ENCODE data around the gene KCNS3.

The KCNS3 gene, protein sequence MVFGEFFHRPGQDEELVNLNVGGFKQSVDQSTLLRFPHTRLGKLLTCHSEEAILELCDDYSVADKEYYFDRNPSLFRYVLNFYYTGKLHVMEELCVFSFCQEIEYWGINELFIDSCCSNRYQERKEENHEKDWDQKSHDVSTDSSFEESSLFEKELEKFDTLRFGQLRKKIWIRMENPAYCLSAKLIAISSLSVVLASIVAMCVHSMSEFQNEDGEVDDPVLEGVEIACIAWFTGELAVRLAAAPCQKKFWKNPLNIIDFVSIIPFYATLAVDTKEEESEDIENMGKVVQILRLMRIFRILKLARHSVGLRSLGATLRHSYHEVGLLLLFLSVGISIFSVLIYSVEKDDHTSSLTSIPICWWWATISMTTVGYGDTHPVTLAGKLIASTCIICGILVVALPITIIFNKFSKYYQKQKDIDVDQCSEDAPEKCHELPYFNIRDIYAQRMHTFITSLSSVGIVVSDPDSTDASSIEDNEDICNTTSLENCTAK

GRCh38 chr2:17878281-17879136 is at the start of gene KCNS3:
Gene KCNS3 (plus strand): TSS chr2:17878667. CDS start chr2:17931009, 52,342 bp downstream.
- DNase-seq = no peak

DNA sequence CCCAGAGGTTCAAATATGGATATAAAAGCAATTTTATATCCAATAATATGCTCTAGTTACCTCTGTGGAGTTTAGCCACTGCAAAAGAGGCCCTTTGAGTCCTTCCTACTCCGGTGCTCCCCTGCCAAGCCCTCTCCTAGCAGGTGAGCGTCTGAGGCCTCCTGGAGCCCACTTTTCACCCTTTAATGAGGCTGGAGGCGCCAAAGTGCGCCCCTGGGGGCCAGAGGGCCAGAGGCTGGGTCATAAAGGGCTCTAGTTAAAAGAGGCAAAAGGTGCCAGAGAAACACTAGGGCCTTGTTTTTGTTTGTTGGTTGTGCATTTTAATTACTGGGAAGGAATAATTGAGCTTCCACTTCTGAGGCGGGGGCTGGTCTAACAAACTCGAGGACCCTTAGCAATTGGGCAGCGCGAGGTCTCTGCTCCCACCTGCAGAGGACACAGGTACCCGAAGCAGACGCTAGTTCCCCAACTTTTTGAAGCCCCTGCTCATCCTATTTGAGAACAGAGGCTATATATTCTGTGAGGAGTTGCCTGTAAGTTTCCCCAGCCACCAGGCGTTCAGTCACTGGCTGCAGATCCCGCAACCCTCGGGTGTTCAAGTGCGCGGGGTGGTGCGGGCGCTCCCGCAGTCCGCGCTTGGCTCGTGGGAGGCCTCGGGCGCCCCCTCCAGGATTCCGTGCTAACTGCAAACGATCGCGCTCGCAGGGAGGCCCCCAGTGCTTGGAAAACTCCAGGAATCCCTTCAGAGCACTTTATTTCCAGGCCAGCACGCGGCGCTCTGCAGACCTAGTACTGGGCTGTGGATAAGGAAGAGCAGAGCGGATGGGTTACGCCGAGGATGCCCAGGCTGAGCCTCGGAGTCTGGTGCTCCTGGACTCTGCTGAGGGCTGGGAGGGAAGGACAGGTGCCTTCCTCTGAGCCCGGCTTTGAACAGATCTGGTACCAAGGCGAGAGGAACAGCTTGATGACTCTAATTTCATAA is 48.1 kb upstream of the KCNS3 start:
- DNase-seq = peak; percentile 57

DNA sequence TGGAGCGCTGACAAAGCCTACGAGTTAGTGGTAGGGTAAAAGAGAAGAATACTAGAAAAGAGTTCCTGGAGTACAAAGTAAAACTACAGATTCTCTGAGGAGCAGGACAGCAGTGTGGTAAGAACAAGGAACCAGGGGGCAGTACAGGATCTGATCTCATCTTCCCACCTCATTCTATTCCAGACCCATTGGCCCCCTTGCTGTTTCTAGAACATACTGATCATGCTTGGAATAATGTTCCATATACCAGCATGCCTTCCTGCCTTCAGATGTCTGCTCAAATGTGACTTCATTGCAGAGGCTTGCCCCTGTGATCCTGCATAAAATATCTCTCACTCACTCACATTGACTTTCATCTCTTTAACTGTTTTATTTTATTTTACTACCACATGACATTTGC is 43.0 kb upstream of the KCNS3 start:
- DNase-seq = no peak

DNA sequence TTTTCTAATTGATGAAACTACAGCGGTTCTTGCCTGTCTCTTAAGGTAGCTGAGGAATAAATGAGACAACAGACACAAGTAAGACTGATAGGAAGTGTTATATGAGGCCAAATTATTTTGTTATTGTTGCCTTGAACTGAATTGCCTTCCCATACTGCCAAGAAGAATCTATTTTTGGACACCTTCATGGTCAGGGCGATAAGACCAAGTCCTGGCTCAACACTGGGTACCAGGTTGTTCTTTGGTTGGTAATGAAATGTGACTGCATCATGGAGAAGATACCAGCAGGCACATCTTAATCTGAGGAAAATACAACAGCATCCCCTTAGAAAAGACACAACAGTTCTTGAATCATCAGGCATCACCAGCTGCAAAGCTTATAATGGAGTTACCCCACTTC is 38.5 kb upstream of the KCNS3 start:
- DNase-seq = no peak

- no peak for DNase-seq
These were observed 35.0 kb upstream of the KCNS3 start for GRCh38 chr2:17843457-17843856.

DNA sequence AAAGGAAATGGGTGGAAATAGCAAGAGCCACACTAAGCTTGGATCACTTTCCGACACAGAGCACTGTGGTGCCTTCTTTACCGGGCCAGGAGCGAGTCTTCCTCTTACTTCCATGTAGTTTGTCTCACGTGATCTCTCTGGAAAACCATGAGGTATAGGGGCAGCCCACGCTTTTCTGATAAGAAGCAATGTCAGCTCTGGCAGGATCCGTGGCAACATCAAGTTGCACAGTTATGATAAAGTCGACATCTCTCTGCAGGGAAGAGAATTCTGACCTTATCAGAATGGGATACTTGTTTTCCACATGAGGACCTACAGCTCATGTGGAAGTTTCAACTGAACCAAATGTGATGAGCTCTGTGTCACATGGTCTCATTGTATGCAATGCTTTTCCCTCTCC is 32.7 kb upstream of the KCNS3 start:
- no peak for DNase-seq

DNA sequence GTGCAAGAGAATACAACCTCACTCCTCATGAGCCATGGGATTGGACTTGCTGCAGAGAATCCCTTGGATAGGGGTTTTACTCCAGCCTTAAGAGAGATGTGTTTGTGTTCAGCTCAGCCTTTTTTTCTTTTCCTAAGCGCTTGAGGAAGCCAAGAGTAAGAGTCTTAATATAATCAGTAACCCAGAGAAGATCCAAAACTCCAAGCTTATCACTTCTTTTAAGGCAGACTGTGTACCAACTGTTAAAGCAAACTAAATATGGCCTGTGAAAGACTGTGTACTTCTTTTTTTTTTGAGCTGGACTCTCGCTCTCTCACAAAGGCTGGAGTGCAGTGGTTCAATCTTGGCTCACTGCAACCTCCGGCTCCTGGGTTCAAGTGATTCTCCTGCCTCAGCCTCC is 31.8 kb upstream of the KCNS3 start:
- DNase-seq = no peak

DNA sequence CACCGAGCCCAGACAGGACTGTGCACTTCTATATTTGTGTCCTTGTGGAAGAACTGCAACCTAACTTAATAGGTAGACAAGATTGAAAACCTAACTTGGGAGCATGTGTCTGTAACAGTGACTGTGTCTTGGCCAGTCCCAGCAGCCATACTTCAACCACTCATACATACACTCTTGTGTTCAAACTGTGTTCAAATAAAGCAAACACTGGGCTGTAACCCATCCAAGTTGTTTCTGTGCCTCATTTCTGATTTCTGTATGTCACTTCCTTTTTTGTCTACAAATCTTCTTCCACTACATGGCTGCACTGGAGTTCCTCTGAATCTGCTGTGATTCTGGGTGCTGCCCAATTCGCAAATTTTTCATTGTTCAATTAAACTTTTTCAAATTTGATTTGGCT is 31.2 kb upstream of the KCNS3 start:
- DNase-seq = no peak

GRCh38 chr2:17849275-17849674 is 29.2 kb upstream of the KCNS3 start:
- no peak for DNase-seq

GRCh38 chr2:17850151-17850550 is 28.3 kb upstream of the KCNS3 start:
- no peak for DNase-seq

GRCh38 chr2:17851731-17852585 is 26.5 kb upstream of the KCNS3 start:
- DNase-seq = no peak

DNA sequence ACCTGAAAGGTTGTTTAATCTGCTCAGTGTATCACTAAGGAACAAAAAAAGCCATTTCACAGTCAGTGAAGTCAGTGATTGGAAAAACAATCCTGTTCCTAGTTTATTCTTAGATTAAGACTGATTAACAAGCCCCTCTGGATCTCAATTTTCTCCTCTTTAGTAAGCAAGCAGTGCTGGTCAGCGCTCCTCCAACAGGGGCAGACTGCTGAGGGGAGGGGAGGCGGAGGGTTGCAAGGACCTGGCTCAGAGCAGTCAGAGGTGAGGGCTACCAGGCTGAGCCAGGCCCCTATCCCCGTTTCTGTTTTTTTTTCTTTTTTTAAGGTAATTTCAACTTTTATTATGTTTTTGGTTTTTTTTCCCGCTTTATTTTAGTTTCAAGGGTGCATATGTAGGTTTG is 24.7 kb upstream of the KCNS3 start:
- DNase-seq = no peak

DNA sequence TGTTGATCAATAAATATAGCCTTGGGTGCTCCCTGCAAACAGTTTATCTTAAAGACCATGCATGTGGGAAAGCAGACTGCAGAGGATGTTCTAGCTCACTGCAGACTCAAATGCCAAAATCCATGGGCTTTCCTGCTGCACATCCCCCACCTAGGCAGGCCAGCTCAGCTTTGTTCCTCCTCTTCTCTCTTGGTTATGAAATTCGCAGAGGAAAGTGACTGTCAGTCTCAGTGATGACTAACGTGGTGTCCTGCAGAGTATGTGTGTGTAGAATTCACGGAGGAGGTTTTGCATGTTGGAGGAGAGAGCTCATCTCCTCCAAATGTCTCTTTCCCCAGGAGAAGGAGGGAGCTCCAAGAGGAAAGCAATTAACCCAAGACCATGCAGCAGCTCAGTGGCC is 21.4 kb upstream of the KCNS3 start:
- no peak for DNase-seq

DNA sequence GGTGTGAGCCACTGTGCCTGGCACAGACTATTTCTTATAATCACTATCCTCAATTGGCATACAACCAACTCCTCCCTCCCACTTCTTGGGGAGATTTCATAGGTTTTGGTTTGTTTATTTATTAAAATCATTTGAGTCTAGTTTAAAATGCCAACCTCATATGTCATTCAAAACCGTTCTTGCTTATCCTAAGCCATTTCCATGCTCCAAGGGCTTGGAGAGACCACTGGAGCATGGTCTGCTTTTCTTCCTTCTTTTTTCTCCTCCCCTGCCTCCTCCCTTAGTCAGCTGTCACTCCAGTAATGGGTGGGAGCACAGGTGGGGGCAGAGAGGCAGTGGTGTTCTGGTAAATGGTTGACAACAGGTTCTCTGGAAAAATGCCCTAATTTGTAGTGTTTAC is 20.4 kb upstream of the KCNS3 start:
- no peak for DNase-seq

- no peak for DNase-seq
These were observed 14.9 kb upstream of the KCNS3 start for GRCh38 chr2:17863539-17863938.

DNA sequence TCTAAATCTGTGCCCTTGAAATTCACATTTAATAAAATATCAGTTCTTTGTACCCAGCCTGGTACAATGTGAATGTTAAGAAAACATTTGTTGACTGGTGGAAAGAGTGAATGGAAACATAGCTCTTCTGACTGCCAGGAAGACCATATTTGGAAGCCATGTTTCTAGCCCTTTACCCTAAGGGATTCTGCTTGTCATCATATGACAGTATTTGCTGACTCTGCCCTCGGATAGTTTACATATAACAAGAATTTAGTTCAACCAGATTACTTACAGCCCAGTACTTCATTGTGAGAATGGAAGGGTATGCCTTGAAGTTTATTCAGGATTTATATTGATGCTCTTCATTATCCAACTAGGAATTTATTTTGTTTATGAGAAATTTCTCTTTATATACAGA is 13.8 kb upstream of the KCNS3 start:
- no peak for DNase-seq

DNA sequence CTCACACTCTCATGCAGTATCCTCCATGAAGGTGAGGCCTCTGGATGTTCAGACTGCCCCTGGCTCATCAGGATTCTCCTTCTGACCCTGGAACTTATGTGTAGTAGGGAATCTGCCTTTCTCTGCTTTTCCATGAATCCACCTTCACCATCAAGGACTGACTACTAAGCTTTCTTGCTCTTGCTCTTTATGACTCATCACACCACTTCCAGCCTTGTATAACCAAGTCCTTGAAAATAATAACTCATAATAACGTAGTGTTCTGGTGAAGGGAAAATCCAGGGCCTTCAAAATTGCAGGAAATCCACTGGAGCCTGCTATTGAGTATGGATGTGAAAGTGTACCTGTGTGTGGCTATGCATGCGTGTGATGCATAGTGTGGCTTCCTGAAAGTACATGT is 11.3 kb upstream of the KCNS3 start:
- no peak for DNase-seq

DNA sequence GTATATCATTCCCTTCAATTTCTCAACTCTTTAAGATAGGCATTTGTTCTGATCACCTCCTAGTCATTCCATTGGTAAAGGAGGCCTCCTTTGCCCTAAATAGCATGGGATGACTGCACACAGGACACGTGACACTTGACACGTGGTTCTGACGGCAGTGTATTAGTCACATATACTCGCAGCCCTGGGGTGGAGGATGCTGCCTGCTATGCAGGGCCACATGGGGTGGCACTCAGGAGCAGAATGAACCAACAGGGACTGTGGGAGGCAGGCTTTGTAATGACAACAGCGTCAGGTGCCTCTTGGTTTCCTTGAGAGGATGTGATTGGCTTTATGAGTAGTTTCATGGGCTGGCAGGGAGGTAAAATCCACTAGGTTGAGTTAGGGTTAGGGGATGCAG is 9.3 kb upstream of the KCNS3 start:
- DNase-seq = no peak

DNA sequence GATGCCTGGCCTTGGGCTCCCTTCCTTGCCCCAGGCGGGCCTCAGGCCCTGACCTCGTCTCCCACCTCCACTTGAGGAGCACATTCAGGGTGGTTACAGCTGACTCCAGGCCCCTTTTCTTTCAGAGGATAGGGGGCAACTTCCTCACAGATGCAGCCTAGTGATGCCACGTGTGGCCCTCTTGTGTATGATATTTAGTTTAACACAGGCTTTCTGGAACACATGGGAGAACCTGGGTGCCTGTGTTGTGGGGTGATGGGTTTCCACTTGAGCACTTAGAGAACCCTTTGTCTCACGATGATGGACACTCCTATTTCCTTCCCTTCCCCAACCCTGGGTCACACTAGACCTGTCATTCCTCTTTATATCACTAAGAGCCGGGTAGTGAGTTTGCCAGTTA is 6.8 kb upstream of the KCNS3 start:
- DNase-seq = no peak

DNA sequence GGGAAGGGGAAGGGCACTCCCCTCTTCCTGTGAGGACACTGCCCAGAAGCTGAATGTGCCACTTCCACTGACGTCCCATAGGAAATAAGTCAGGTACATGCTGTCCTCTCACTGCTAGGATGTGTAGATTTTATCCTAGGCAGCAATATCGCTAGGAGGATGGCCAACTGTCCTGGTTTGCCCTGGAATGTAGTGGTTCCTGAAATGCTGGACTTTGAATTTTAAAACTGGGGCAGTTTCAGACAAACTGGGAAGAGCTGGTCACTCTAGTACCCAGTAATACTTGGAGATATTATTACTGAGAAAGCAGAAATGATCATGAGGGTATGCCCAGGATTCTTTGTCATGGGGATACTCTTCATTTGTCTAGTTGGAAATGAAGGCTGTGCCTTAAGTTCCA is 5.4 kb upstream of the KCNS3 start:
- no peak for DNase-seq

DNA sequence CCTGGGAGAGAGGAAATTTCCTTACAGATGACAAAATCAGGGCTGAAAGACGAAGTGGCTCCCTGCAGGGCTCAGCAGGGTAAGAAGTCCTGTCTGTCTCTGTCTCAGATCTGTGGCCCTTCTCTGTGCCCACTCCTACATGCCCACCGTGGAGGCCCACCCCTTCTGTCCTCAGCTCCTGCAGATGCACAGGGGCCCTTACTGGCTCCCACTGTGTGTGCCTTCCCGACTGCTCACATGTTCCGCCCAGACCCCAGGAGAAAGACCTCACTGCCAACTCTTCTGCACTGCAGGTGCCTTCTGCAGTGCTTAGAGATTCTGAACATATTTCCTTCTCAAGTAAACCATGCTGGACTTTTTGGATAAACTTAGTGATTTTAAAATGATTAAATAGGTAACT is 1.9 kb upstream of the KCNS3 start:
- no peak for DNase-seq

- DNase-seq = no peak
These were observed 621 bp upstream of the KCNS3 start for GRCh38 chr2:17877811-17878280.
